HUES6 (cell line): Measurements from ENCODE around the gene DIP2C.
A peak's percentile ranks its signal among the peaks of the same experiment; 100 is the strongest.

Experiments
- H3K27ac ChIP-seq: 2 replicates; pipeline ENCODE4 v1.7.0; 2013; ENCODE audit warnings: low read depth, mild to moderate bottlenecking, low read length, inconsistent platforms
- H3K27me3 ChIP-seq: 2 replicates; pipeline ENCODE4 v1.6.1; 2013; ENCODE audit warnings: low read length; ENCODE audit not compliant: control insufficient read depth, insufficient read depth
- H3K36me3 ChIP-seq: 2 replicates; pipeline ENCODE4 v1.6.1; 2013; ENCODE audit warnings: low read length; ENCODE audit not compliant: control insufficient read depth, insufficient read depth
- H3K4me1 ChIP-seq: 2 replicates; pipeline ENCODE4 v1.6.1; 2013; ENCODE audit warnings: low read length; ENCODE audit not compliant: control insufficient read depth, insufficient read depth
- H3K4me3 ChIP-seq: 2 replicates; pipeline ENCODE4 v1.5.1; 2013; ENCODE audit warnings: low read depth, low read length
- H3K9ac ChIP-seq: one replicate; pipeline ENCODE4 v1.6.1; 2013; ENCODE audit warnings: mild to moderate bottlenecking, low read length
- H3K9me3 ChIP-seq: 2 replicates; pipeline ENCODE4 v1.6.1; 2013; ENCODE audit warnings: low read depth, low read length; ENCODE audit not compliant: control insufficient read depth, insufficient read depth

Gene DIP2C

DNA sequence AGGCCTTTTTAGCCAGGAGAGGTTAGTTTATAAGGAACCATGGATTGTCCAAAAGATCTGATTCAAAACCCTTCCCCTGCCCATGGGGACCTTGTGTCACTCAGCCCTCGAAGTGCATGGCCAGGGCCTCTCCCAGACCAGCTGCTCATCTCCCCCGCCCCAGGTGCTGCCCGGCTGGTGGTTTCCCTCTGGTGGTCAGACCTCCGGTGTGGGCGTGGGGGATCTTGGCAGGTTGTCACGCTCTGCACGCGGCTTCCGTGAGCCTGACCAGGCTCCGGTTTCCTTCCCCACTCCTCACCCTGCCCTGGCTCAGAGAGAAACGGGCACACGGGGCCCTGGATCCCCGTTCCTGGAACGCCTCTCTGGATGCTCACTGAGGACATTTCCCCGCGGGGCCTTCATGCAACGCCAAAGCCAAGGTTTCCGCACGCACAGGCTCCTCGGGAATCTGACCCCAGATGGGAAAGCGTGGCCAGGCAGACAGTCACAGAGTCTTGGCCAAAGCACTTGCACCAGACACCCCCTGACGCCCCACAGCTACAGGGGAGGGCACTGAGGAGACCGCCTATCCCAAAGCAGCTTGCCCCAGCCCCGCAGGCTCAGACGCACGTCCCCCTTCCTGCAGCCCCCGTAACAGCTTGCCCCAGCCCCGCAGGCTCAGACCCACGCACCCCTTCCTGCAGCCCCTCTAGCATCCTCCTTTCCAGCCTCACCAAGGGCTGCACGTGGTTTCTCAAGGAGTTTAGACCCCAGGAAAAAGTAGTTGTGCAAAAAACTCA, 7.8 kb upstream of the DIP2C start:
- no peak overlapping the region for H3K4me3 ChIP-seq
- no peaks in the 10 kb centered on the region for H3K36me3 ChIP-seq
- peaks cover 5% of the 10 kb centered on the region; the same call in 1 of the 2 replicates for H3K27me3 ChIP-seq
- no peak overlapping the region for H3K9ac ChIP-seq
- H3K27ac ChIP-seq, result no peak overlapping the region
- H3K4me1 ChIP-seq, result no peaks in the 10 kb centered on the region
- no peaks in the 10 kb centered on the region for H3K9me3 ChIP-seq

GRCh38 chr10:695396-695795, 5.9 kb upstream of the DIP2C start:
- H3K4me1 ChIP-seq, result peaks cover 2% of the 10 kb centered on the region; the same call in 1 of the 2 replicates

DNA sequence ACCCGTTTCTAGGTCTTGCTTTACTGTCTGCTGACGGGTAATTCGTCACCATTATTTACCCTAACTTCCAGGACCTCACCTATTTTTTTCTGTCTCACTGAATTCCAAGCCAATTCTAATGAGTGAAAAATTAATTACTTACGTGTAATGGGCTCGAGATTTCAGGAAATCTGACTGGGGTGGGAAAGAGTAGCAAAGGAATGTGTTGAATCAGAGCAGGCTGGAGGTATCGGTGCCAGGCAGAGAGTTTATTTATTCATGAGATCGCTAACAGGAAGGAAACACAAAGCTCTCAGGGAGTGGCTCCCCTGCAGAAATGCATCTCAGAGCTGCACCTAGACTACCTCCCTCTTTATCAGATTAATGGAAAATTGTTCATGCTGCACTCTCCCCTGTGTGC, 4.0 kb upstream of the DIP2C start:
- Histone ChIP-seq H3K36me3 (no peaks in the 10 kb centered on the region), H3K9ac (no peak overlapping the region), H3K4me3 (no peak overlapping the region), H3K27ac (no peak overlapping the region), H3K4me1 (peaks cover 5% of the 10 kb centered on the region; the same call in 1 of the 2 replicates), H3K9me3 (no peaks in the 10 kb centered on the region), H3K27me3 (peaks cover 18% of the 10 kb centered on the region)

More at GRCh38 chr10:695396-695795, 5.9 kb upstream of the DIP2C start:
- Histone ChIP-seq H3K27me3 (peaks cover 16% of the 10 kb centered on the region), H3K36me3 (no peaks in the 10 kb centered on the region), H3K27ac (no peak overlapping the region), H3K4me3 (no peak overlapping the region), H3K9me3 (no peaks in the 10 kb centered on the region), H3K9ac (no peak overlapping the region)

- no peak overlapping the region for H3K27ac ChIP-seq
- no peak overlapping the region for H3K9ac ChIP-seq
- H3K4me3 ChIP-seq, result no peak overlapping the region
- peaks cover 5% of the 10 kb centered on the region; the same call in 1 of the 2 replicates for H3K4me1 ChIP-seq
- no peaks in the 10 kb centered on the region for H3K36me3 ChIP-seq
- H3K27me3 ChIP-seq, result peaks cover 25% of the 10 kb centered on the region
- H3K9me3 ChIP-seq, result no peaks in the 10 kb centered on the region
Observed at GRCh38 chr10:692682-693351, 3.3 kb upstream of the DIP2C start.

DNA sequence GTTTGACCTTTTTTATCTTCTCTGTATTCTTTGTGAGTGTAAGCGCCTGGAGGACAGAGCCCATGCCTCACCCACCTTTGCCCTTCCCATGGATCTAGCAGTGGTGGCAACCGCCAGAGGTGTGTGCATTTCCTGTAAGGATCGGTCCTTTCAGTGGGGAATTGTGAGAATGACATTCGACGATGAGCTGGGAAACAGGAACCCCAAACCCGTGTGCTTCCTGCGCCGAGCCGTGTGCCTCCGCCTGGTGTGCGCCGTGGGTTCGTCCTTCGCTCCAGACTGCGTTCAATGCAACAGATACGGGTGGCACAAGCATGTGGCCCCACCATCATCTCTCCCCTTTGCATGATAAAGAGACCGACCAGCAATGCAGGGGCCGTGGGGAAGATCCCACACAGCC, 1.7 kb upstream of the DIP2C start:
- Histone ChIP-seq H3K9me3 (no peaks in the 10 kb centered on the region), H3K9ac (no peak overlapping the region), H3K4me1 (peaks cover 5% of the 10 kb centered on the region; the same call in 1 of the 2 replicates), H3K4me3 (no peak overlapping the region), H3K36me3 (no peaks in the 10 kb centered on the region), H3K27me3 (peaks cover 25% of the 10 kb centered on the region), H3K27ac (no peak overlapping the region)

- Histone ChIP-seq H3K9me3 (no peaks in the 10 kb centered on the region), H3K27me3 (peaks cover 25% of the 10 kb centered on the region), H3K9ac (no peak overlapping the region), H3K4me1 (peaks cover 5% of the 10 kb centered on the region; the same call in 1 of the 2 replicates), H3K27ac (no peak overlapping the region), H3K36me3 (no peaks in the 10 kb centered on the region), H3K4me3 (peak overlapping the region; percentile 64)
Observed at GRCh38 chr10:690372-691161, 1.1 kb upstream of the DIP2C start.

DNA sequence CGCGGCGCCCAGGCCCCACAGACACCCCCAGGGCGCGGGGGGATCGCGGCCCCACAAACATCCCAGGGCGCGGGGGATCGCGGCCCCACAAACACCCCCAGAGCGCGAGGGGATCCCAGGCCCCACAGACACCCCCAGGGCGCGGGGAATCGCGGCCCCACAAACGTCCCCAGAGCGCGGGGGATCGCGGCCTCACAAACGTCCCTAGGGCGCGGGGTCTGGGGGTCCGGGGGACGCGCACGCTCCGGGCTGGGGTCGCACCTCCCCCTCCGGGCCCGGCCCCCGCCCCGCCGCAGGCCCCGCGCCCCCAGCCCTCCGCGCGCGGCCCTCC, 382 bp downstream of the DIP2C start:
- Histone ChIP-seq H3K9ac (peak overlapping the region; percentile 71), H3K9me3 (no peaks in the 10 kb centered on the region), H3K27me3 (peaks cover 25% of the 10 kb centered on the region), H3K36me3 (no peaks in the 10 kb centered on the region), H3K27ac (no peak overlapping the region), H3K4me1 (peaks cover 5% of the 10 kb centered on the region; the same call in 1 of the 2 replicates), H3K4me3 (peak overlapping the region; percentile 74)

- H3K4me3 ChIP-seq, result peak overlapping the region; percentile 74
- no peaks in the 10 kb centered on the region for H3K36me3 ChIP-seq
- peak overlapping the region; percentile 47 for H3K9ac ChIP-seq
- peaks cover 5% of the 10 kb centered on the region; the same call in 1 of the 2 replicates for H3K4me1 ChIP-seq
- H3K27me3 ChIP-seq, result peaks cover 25% of the 10 kb centered on the region
- H3K9me3 ChIP-seq, result no peaks in the 10 kb centered on the region
- no peak overlapping the region for H3K27ac ChIP-seq
Observed at GRCh38 chr10:688312-689120, 952 bp downstream of the DIP2C start.

DNA sequence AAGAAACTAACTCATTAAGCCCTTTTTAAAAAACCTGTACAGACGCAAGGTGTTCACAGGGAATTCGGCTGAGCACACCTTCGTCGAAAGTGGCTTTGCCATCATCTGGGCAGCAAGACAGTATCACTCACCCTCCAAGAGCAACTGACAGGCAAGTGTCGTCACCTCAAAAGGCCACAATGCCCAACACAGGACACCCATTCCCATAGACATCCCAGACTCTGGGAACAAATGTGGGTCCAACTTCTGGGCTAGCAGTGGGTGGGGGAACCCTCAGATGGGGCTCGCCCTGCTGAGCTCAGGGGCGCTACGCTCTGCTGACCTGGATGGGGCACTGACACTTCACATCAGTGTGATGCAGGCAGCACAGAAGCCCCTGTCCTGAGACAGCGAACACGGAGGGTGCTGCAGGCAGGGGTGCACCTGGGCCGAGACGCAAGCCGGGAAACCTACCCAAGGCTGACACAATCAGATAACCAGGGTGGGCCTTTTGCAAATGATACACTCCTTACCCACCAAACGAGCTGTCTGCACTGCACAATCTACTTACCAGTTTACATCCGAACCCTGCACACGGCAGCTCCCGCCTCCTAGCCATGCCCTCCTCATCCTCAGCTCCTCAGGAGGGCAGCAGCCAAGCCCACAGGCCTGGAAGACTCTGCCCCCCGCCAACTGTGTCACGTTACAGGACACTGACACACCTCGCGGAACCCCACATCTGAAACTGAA, 1.7 kb downstream of the DIP2C start:
- Histone ChIP-seq H3K4me1 (peaks cover 5% of the 10 kb centered on the region; the same call in 1 of the 2 replicates), H3K27ac (no peak overlapping the region), H3K9ac (no peak overlapping the region), H3K4me3 (peak overlapping the region; percentile 74), H3K9me3 (no peaks in the 10 kb centered on the region), H3K36me3 (no peaks in the 10 kb centered on the region), H3K27me3 (peaks cover 25% of the 10 kb centered on the region)
